Stimulated activated CD4-positive, alpha-beta T cell treated with anti-CD3 and anti-CD28 coated beads, Interleukin-1b, Interleukin-23, amount 100 ng/mL, for 48 hours (primary cell): Measurements from ENCODE around the gene CSTPP1.
"Not testable (repeated sequence)": the region's sequence is repeated elsewhere in the genome, so short reads cannot be mapped to it uniquely, and the experiment has no call there.

ENCODE experiments used
- DNase-seq: peaks from one replicate; pipeline ENCODE4 v3.0.0-alpha.2; 2020

Gene CSTPP1

GRCh38 chr11:47185305-47186075 is 248.9 kb downstream of the CSTPP1 start:
- no peak for DNase-seq

DNA sequence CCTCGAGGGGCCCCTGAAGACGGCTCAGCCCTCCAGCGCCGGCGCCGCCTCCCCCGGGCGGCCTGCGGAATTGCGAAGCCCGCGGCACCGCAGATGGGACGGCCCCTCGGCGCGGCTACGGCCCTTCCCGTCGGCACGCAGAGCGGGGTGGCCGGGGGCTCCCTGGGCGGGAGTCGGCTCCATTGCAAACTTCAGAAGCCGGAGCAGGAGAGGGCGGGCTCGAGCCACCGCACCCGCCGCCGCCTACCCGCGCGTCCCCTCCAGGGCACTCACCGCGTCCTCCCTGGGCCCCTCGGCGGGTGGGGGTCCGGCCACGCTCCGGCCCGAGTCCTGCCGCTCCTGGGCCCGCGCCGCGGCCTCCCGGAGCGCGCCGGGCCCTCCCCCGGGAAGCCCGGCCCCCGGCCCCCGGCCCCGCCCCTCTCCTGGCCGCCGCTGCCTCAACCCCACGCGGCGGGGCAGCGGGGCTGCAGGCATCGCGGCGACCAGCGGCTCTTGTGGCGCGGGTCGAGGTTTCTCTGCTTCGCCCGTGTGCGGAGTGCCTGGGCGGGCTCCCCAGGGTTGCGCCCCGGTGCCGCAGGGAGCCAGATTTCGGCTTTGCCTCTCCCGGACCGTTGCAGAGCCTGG is 249.6 kb downstream of the CSTPP1 start, which contains the start of gene PACSIN3:
PACSIN3 (minus strand) TSS at position 359 of the 624 bp plus-strand sequence. CDS start 3,707 bp downstream, outside the sequence.
- no peak for DNase-seq

DNA sequence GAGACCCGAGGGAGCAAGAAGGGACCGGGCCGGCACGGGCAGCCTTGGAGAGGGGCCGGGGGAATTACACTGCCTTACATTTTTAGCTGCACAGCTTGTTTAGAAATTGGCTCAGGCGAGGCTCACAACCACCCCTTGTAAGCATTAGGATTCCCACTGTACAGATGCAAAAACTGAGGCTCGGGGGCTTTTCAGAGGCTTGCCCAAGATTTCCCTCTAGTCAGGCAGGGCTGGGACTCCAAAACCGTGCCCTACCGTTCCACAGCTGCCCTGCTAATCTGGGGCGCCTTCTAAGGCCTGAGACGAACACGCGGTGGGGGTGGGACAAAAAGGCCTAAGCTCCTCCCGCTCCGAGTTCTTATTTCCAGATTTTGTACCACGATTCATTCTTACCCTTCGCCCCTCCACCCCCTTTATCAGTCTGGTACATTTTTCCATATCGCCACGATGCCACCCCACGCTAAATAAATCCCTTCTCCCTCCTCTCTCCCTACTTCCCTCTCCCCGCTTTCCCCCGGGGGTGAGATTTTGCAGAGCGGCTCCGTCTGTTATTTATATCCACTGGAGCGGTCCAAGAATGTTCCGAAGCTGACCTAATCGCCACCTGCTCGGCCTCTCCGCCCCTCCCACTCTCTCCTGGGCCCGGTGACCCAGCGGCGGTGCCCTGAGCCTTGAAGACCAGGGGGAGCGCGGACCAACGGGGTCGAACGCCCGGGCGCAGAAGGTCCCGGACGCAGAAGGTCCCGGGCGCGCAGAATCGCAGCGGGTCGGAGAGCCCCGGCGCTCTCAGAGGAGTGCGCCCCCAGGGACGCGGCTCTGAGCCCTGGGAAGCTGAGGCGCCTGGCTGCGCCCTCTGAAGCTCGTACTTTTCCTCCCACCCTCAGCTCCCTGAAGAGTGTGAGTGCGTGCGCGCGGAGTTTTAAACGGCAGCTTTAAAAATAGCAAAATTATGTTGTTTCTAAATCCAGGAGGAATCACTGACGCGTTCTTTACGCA is 250.4 kb downstream of the CSTPP1 start:
- DNase-seq, result peak; percentile 57

GRCh38 chr11:47187723-47188122 is 251.2 kb downstream of the CSTPP1 start:
- no peak for DNase-seq

- DNase-seq, result no peak
Measured at GRCh38 chr11:47188259-47188658, 251.7 kb downstream of the CSTPP1 start.

DNA sequence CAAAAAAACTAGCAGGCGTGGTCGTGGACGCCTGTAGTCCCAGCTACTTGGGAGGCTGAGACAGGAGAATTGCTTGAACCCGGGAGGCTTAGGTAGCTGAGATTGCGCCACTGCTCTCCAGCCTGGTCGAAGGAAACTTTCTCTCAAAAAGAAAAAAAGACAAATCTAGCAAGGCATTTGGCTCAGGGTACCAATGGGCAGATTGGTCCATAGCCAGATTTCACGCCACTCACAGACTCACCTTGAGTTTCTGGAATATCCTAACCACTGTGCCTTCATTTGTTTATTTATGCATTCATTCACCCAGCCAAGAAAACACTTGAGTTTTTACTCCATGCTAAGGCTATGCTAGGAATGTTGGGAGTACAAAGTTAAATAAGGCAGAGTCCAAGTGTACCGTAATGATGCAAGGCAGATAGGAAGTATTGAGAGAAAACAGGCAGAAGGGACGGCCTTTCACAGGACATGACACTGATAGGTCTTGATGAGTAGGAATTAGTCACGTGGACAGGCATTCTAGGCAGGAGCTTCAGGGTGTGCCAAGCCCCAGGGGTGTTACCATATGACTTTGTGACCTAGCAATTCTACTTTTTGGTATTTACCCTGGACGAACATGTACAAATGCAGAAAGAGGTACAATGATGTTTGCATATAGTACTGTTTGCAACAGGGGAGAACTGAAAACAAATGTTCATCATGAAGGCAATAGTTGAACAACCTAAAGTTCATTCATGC is 252.7 kb downstream of the CSTPP1 start:
- DNase-seq, result no peak

GRCh38 chr11:47191137-47191536 is 254.6 kb downstream of the CSTPP1 start:
- DNase-seq, result not testable (repeated sequence)

DNA sequence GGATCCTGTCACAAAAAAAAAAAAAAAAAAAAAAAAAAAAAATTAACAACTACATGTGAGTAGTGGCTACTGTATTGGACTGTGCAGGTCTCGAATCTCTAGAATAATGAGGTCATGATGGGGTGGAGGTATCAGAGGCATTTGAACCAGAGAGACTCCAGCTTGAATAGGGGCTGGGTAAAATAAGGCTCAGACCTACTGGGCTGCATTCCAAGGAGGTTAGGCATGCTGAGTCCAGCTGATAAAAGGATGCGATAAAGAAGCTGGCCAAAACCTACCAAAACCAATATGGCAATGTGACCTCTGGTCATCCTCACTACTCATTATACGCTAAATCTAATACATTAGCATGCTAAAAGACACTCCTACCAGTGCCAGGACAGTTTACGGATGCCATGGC is 255.6 kb downstream of the CSTPP1 start:
- no peak for DNase-seq

DNA sequence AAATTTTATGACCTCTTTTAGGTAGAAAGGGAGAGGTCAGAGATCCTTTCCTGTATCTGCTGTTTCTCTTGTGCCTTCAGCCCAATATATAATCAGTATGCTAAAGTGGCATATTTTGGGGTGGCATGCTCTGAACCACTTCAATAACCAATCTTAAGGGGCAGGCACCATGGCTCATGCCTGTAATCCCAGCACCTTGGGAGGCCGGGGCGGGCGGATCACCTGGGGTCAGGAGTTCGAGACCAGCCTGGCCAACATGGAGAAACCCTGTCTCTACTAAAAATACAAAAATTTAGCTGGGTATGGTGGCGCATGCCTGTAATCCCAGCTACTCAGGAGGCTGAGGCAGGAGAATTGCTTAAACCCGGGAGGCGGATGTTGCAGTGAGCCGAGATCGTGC is 261.6 kb downstream of the CSTPP1 start:
- not testable (repeated sequence) for DNase-seq

DNA sequence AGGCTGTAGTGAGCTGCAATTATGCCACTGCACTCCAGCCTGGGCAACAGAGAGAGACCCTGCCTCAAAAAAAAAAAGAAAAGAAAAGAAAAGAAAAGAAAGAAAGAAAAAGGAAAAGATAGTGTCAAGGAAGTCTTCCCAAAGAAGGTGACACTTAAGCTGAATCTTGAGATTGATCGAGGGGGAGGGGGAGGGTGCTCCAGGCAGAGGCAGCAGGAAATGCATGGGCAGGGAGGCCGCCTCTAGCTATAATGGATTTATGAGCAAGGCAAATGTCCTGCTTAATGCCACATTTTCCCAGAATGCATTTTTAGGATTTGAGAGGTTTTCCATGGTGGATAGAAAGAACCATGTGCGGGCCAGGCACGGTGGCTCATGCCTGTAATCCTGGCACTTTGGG is 264.5 kb downstream of the CSTPP1 start:
- no peak for DNase-seq

GRCh38 chr11:47202576-47202975 is 266.0 kb downstream of the CSTPP1 start:
- DNase-seq, result no peak

- DNase-seq, result no peak
Measured at GRCh38 chr11:47204637-47204989, 268.1 kb downstream of the CSTPP1 start.

GRCh38 chr11:47206577-47206976 is 270.0 kb downstream of the CSTPP1 start:
- DNase-seq, result not testable (repeated sequence)

DNA sequence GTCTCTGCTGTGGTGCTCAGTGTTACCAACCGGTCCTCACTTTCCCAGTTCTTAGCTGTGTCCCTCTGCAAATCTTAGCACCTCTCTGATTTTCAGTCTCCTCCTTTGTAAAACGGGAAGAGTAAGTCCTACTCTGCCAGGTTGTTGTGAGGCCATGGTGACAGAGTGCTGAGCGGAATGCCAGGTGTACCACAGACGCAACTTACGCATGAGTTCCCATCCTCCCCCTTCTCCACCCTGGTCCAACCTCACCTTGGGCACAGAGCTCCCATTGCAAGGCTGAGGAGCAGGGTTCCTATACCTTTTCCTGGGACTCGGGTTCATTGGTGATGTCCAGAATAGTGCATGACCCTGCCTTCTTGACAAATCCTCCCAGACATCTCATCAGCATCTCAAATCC is 270.9 kb downstream of the CSTPP1 start:
- DNase-seq, result no peak

DNA sequence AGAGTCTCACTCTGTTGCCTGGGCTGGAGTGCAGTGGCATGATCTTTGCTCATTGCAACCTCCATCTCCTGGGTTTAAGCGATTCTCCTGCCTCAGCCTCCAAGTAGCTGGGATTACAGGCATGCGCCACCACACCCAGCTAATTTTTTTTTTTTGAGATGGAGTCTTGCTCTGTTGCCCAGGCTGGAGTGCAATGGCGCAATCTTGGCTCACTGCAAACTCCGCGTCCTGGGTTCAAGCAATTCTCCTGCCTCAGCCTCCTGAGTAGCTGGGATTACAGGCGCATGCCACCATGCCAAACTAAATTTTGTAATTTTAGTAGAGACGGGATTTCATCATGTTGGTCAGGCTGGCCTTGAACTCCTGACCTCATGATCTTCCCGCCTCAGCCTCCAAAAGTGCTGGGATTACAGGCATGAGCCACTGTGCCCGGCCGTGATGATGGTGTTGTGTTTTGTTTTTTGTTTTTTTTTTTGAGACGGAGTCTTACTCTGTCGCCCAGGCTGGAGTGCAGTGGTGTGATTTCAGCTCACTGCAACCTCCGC is 271.5 kb downstream of the CSTPP1 start:
- DNase-seq, result not testable (repeated sequence)

- DNase-seq, result no peak
Measured at GRCh38 chr11:47208628-47209027, 272.1 kb downstream of the CSTPP1 start.
